HT1080 (cell line): Measurements from ENCODE around the gene SMYD2. TPM values are rescaled to one million over a fixed set of nuclear protein-coding genes. Genes with fewer than 3 reads are reported as not detected.
A peak's percentile ranks its signal among the peaks of the same experiment; 100 is the strongest.

Source experiments
- DNase-seq: peaks from one replicate; pipeline ENCODE4 v3.0.0-alpha.2; 2015; ENCODE audit warnings: low read depth
- total RNA-seq: library from RNA; depleted of rRNA; stranded (reverse); fragments of >200 nt; shearing (Covaris generic); gene quantifications from 2 replicates; pipeline ENCODE4 v1.2.3, GENCODE V29; 2014

Gene SMYD2
- total RNA-seq, 1 experiment from 2014 or later: 41.5 TPM

DNA sequence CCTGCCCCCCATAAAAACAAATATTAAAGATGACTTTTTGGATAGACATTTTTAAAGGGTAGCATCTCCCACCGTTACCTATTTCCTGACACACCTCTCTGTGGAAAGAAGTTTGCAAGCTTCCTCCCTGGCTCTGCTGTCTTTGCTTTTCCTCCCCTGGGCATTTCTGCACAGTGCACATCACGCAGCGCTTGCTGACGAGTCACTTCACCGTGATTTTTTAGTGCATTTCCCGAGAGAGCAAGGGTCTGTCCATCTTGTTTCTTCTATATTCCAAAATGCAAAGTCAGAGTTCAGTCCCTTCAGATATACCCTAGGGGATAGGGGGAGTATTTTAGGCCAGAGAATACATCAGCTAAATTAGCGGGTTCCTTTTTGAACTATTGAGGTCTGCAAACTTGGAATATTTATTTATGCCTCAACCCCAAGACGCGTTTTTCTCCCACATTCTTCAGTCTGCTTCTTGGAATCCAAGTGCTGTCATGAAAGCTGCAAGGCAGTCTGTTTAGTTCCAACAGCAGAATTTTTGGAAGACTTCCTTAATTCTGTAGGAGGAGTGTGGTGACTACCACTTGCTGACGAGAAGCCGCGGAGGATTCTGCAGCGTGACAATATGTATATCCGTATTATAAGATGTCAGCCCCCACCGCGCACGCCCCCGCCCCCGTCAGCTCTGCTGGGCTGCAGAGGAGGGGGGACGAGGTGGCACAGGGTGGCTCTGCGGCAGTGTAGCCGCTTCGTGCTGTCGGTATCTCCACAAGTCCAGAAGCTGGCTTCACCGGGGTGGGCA, 22.4 kb downstream of the SMYD2 start:
- no peak for DNase-seq

DNA sequence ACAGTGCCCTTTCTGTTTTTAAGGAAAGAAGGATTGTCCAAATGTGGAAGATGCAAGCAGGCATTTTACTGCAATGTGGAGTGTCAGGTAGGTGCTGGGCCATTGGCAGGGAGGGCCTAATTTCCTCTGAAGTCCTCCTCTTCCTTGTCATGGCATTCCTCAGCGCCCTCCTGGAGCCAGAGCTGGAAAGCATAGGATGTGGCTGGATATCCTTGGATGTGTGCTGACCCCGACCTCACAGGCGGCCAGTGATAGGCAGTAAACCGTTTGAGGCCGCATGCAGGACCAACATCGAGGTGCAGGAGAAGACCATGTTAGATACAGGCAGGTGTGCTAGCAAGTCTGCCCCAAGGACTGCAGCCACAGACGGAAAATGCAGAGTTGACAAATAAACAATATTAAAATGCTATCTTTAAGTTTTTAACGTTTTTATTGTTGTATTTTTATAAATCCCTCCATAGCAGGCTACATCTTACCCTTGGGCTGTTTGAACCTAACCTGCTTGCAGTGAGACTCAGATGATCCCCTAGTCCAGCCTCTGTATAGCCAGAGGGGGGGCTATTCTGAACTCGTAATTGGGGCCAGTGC, 24.3 kb downstream of the SMYD2 start:
- no peak for DNase-seq

DNA sequence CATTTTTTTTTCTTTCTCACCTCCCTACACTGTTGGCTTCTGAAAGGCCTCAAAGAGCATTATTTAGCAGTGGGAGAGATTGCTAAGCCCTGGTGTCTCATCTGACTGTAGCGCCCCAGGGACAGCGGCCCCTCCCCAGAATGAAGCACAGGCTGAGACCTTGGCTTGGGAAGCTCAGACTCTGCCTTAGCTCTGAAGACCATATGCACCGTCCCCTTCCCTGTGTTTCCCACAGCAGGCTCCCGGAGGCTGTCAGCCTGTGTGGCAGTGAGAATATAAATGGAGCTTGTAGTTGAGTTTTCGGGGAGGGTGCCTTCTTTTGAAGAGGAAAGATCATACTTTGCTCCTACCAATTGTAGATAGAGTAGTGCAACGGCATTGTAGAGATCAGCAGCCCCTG, 25.3 kb downstream of the SMYD2 start:
- DNase-seq: no peak

GRCh38 chr1:214310010-214310409, 29.1 kb downstream of the SMYD2 start:
- no peak for DNase-seq

GRCh38 chr1:214310777-214311690, 30.1 kb downstream of the SMYD2 start:
- no peak for DNase-seq

DNA sequence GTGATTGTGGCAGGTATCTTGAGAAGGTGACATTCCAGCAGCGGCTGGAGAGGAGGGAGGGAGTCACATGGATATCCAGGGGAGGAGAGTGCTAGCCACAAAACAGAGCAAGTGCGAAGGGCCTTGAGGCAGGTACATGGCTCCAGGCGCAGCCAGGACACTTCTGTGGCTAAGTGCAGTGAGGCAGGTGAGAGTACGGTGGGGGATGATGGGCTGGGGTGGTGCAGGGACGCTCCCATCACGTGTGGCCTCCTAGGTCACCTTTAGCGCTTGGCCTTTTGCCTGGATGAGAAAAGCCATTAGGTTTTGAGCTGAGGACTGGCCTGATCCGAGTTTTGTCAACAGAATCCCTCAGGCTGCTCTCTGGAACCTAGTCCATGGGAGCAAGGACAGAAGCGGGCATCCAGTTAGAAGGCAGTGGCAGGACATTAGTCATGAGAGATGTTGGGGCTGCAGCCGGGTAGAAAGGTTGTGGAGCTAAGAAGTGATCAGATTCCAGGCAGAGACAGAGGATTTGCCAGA, 31.6 kb downstream of the SMYD2 start:
- DNase-seq: no peak

GRCh38 chr1:214314178-214314843, 33.4 kb downstream of the SMYD2 start:
- DNase-seq: no peak

- DNase-seq: no peak
Observed at GRCh38 chr1:214316593-214316992, 35.6 kb downstream of the SMYD2 start.

GRCh38 chr1:214317300-214317699, 36.3 kb downstream of the SMYD2 start:
- DNase-seq: no peak

GRCh38 chr1:214317734-214318133, 36.8 kb downstream of the SMYD2 start:
- no peak for DNase-seq

DNA sequence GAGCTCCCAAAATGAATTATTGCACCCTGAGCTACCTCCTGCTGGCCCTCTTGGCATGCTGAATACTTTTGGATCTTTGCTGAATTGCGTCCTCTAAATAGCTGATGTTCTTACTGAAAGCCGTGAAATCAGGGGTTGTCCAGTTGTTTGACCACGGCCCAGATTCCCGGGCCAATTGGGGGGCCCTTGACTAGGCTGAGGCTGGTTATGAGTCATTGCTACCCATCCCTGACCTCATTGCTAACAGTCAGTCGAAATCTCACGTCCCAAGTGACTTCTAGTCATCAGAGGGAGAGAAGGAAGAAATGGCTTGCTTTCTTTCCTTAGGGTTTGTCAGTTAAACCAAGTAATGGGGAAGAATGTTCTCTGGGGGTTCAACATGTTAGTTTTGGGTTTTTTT, 37.4 kb downstream of the SMYD2 start:
- no peak for DNase-seq

DNA sequence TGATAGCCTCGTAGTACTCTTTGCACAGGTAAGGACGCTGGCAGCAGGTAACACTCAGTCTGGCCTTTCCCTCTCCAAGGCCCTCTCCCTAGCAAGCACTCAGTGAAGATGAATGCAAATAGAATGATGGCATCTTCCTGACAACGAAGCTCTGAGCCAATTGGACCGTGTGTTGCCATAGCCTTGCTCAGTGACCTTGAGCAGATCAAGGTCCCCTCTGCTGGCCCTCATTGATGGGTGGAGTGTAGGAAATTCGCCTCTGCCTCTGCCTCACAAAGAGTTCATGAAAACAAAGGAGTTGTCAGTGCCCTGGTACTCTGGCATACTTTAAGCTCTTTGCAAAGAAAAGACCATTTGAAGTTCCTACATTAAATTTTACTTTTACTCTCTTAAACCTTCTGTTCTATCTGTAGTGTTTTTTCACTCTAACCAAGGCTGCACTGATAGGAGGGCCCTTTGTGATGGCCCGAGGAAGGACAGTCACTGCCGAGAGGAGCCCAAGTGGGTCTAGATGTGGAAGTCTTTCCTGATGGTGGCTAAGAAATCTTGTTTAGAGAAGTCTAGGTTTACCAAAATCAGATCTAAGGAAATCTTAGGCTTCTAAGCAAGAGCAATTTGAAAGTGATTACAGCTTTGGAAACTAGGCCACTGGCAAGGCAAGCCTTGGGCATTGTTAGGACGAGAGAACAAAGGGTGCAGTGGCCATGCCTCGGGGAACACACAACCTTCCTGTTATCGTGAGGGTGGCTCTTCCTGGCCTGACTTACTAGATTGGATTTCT, 38.2 kb downstream of the SMYD2 start:
- DNase-seq: no peak

DNA sequence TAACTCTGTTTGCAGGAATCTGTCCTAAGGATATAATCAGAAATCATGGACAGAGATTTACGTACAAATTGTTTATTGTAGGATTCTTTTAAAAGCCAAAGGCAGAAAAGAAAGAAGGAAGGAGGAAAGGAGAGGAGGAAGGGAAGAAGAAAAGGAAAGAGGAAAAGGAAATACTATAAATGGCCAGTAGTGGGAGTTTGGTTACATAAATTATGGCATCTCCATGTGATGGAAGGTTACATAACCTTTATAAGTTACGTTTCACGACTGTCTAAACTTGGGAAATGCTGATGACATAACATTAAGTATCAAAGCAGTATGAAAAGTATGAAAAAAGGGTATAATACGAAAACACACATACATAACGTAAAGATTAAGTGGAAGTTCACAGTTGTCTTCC, 39.0 kb downstream of the SMYD2 start:
- DNase-seq: no peak

DNA sequence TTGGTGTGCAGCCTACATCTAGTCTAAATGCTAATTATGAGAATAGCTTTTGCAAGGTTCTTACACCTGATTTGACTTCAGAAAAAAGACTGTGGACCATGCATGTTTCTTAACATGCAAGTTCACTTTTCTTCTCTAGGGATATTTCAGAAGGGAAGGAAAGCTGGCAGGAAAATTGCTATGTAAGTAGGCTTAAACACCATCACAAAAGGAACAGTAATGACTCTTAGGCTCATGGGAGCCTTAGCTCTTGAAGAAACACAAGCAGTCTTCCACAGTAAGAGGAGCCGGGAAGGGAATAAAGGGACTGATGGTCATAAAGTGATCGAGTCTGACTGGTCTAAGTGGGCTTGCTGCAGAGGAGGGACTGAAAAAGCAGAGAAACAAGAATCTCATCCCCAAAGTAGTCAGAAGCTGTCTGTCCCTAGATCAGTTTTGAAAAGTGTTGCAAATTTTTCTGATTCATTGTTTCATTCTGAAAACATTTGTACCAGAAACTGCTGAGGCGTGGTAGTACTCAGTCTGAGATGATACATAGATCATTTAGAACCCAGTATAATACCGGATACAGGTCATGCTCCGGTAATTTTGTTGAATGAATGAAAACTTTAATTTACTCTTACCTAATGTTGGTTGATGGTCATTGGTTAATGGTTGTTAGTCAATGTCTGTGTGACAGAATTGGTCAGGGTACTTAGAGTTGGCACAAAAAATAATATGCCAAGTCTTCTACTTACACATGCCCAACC, 40.9 kb downstream of the SMYD2 start:
- no peak for DNase-seq

DNA sequence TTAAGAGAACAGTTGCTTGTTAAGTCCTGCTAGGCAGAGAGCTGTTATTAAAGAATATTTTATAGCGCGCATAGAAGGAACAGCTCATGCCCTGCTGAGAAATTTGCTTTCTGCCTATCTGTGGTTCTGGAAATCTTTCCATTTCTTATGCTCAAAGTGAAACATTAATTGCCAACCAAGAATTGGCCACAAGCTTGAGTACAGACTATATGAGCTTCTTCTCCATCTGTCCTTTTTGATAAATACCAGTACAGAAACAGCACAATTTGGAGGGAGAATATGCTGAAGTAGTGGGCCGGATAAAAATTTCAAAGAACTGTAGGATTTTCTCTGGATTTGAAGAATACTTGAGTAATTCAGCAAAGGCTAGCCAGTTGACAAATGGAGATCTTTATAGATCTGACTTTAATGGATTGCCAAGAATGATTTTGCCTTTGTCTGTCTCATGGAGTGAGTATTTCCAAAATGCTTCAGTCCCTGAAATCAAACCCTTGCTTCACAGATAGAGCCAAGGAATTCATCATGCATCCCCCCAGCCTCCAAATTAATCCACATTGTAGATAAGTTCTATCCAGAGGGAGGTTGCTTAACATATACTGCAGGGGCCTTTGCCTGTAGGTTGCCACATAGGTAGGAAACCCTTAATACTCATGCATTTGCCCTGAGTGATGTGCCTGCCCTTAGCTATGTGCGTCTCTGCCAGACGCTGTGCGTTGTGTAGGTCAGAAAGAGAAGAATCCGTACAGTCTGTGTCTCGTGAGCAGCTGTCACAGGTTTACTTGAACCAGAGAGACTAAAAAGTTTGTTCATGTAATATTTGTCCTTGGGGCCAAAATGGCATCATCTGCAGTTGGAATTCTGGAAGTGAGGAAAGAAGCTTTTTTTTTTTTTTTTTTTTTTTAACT, 44.2 kb downstream of the SMYD2 start:
- no peak for DNase-seq

DNA sequence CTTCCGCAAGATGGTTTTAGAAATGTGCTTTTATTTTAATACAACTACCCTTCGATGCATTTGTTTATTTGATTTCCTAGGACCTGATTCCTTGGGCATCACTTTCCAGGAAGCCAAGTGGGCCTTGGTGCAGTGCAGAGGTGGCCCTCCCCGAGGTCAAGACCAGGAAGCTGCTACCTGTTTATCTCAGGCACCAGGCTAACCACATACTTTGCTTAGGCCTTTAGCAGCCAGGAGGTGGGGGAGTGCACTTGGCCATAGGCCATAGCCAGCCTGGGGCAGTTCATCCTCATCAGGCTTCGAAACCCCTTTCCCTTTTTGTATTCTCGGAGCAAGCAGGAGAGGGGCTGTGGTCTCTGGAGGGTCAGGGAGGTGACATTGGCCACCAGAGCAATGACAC, 45.4 kb downstream of the SMYD2 start:
- DNase-seq: no peak

GRCh38 chr1:214327514-214327913, 46.6 kb downstream of the SMYD2 start:
- DNase-seq: peak; percentile 34

- peak; percentile 82 for DNase-seq
Observed at GRCh38 chr1:214328770-214329469, 48.0 kb downstream of the SMYD2 start.
